Hair follicle dermal papilla cell (primary cell): ENCODE data around the gene ZPBP2. TPM values are rescaled to one million over a fixed set of nuclear protein-coding genes. Genes with fewer than 3 reads are reported as not detected.

Experiments
- small RNA-seq: library from RNA; depleted of rRNA; stranded (forward); fragments of <200 nt; gene quantifications from one replicate; pipeline ENCODE3, GENCODE V24; 2012
- total RNA-seq: library from RNA; depleted of rRNA; stranded (reverse); fragments of >200 nt; gene quantifications from 2 replicates; pipeline ENCODE4 v1.2.3, GENCODE V29; 2012

Gene ZPBP2
- total RNA-seq, result not detected in 2 replicates

GRCh38 chr17:39867880-39868553 lies at the start of gene ZPBP2:
TSS of gene ZPBP2 (plus strand) at chr17:39868202. CDS start at chr17:39868355, 153 bp downstream.

GRCh38 chr17:39863918-39864746 lies 3.9 kb upstream of the ZPBP2 start, which contains the start of gene IKZF3:
TSS of gene IKZF3 (minus strand) at chr17:39864312. CDS start at chr17:39864126, 186 bp downstream.

Small RNA genes lying within 50 kb of the gene (small RNA-seq; reads per million reads assigned to genes)
- gene AC090844.1, result not detected

Other genes starting within 250 kb of the ZPBP2 start
- not detected in 2 replicates for gene PPP1R1B, start 241.2 kb upstream of the ZPBP2 start, total RNA-seq
- 21.5 and 29.5 TPM in 2 replicates for gene STARD3, start 231.1 kb upstream of the ZPBP2 start, total RNA-seq
- gene TCAP, start 202.9 kb upstream of the ZPBP2 start, total RNA-seq, result 0.36 and 0.49 TPM in 2 replicates
- not detected in 2 replicates for gene PNMT, start 199.7 kb upstream of the ZPBP2 start, total RNA-seq
- gene PGAP3, start 180.1 kb upstream of the ZPBP2 start, total RNA-seq, result 14.9 and 17.1 TPM in 2 replicates
- 49.1 and 56.8 TPM in 2 replicates for gene ERBB2, start 168.1 kb upstream of the ZPBP2 start, total RNA-seq
- 16.2 and 22.3 TPM in 2 replicates for gene MIEN1, start 137.7 kb upstream of the ZPBP2 start, total RNA-seq
- gene GRB7, start 130.3 kb upstream of the ZPBP2 start, total RNA-seq, result 0.16 TPM in 1 of 2 replicates, not detected in the other
- not detected in 2 replicates for gene IKZF3, start 3.9 kb upstream of the ZPBP2 start, total RNA-seq
- gene GSDMB, start 50.4 kb downstream of the ZPBP2 start, total RNA-seq, result 3.5 and 3.6 TPM in 2 replicates
- 39.1 and 44.0 TPM in 2 replicates for gene ORMDL3, start 59.4 kb downstream of the ZPBP2 start, total RNA-seq
- gene LRRC3C, start 59.5 kb downstream of the ZPBP2 start, total RNA-seq, result not detected in 2 replicates
- not detected in 2 replicates for gene GSDMA, start 94.8 kb downstream of the ZPBP2 start, total RNA-seq
- 105 and 115 TPM in 2 replicates for gene PSMD3, start 112.6 kb downstream of the ZPBP2 start, total RNA-seq
- 1.2 and 1.9 TPM in 2 replicates for gene CSF3, start 147.2 kb downstream of the ZPBP2 start, total RNA-seq
- gene MED24, start 186.2 kb downstream of the ZPBP2 start, total RNA-seq, result 50.5 and 53.1 TPM in 2 replicates
- 42.7 and 55.3 TPM in 2 replicates for gene THRA, start 194.8 kb downstream of the ZPBP2 start, total RNA-seq
- gene NR1D1, start 232.4 kb downstream of the ZPBP2 start, total RNA-seq, result 3.6 and 3.9 TPM in 2 replicates